Calu3 (cell line): ENCODE data around the gene MRTFA. TPM values are rescaled to one million over a fixed set of nuclear protein-coding genes. Genes with fewer than 3 reads are reported as not detected.

Experiments
- BruUV-seq: library from RNA; stranded (reverse); fragments of 400-500 nt; replicated peaks from 2 replicates; lab custom pipeline; 2021; lab: Mats Ljungman, UMichigan
- CTCF ChIA-PET: fragments of 300-600 bp; sonication (Branson Sonifier 250); formaldehyde crosslinking; loops from one replicate; lab custom pipeline; 2022; ENCODE audit warnings: antibody characterized with exemption; lab: Charles Lee
- DNase-seq: peaks from one replicate; pipeline ENCODE4 v3.0.0; 2022
- H3K27ac Mint-ChIP-seq: one replicate; pipeline ENCODE4 v1.8.0; 2022; ENCODE audit warnings: mixed read lengths; ENCODE audit not compliant: unreplicated experiment
- H3K27me3 Mint-ChIP-seq: one replicate; pipeline ENCODE4 v1.8.0; 2022; ENCODE audit warnings: mixed read lengths; ENCODE audit not compliant: unreplicated experiment
- H3K36me3 Mint-ChIP-seq: one replicate; pipeline ENCODE4 v1.8.0; 2022; ENCODE audit warnings: mild to moderate bottlenecking, moderate library complexity, mixed read lengths; ENCODE audit not compliant: insufficient read depth, unreplicated experiment
- H3K4me1 Mint-ChIP-seq: one replicate; pipeline ENCODE4 v1.8.0; 2022; ENCODE audit warnings: mild to moderate bottlenecking, low read depth, mixed read lengths; ENCODE audit not compliant: unreplicated experiment
- H3K4me3 Mint-ChIP-seq: one replicate; pipeline ENCODE4 v1.8.0; 2022; ENCODE audit warnings: mild to moderate bottlenecking, low read depth, moderate library complexity, mixed read lengths; ENCODE audit not compliant: unreplicated experiment
- H3K9me3 Mint-ChIP-seq: one replicate; pipeline ENCODE4 v1.8.0; 2022; ENCODE audit warnings: low read depth, mixed read lengths; ENCODE audit not compliant: unreplicated experiment
- intact Hi-C: fragments of 100-400 bp; cut with micrococcal nuclease; formaldehyde crosslinking; loops from one replicate; pipeline ENCODE4 v1.10.0; 2022; ENCODE audit not compliant: unreplicated experiment
- total RNA-seq: library from RNA; stranded (reverse); gene quantifications from 2 replicates; pipeline ENCODE4 v1.2.3, GENCODE V29; 2022
- TF ChIP-seq, protein P1 (sequence below): fragments of 200-600 bp; IDR thresholded peaks from one replicate; pipeline ENCODE4 v1.8.0; 2022; ENCODE audit warnings: antibody characterized with exemption; ENCODE audit not compliant: unreplicated experiment

MRTFA gene
- total RNA-seq, 1 experiment from 2014 or later, result 54.1 TPM

DNA sequence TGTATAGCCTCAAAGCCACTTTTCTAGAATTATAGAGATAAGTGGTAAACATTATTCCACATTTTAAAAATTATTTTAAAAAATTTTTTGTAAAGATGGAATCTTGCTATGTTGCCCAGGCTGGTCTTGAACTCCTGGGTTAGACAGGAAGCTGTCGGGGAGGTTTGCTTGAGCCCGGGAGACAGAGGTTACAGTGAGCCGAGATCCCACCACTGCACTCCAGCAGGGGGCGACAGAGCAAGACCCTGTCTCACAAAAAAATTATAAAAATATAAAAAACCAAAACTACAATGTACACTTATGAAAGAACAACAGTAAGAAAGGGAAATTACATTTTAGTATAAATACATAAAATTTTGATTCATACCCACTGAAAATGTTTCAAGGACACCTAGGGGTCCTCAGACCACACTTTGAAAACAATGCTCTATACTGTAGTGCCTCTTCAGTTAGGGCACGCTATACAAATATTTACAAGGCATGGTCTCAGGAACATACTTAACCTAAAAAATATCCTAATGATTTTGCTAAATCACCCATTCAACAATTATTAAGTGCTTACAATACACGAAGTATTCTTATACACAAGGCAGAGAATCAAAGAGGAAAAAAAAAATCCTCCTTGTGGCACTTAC is 111.2 kb downstream of the MRTFA start:
- Mint-ChIP-seq H3K4me3 (no peak overlapping the region), H3K4me1 (peaks cover 28% of the 10 kb centered on the region), H3K27me3 (no peaks in the 10 kb centered on the region), H3K36me3 (no peaks in the 10 kb centered on the region), H3K27ac (no peak overlapping the region), H3K9me3 (no peaks in the 10 kb centered on the region)
- peak; percentile 69 for DNase-seq
- CTCF ChIA-PET, result interaction anchor here (0.5 to 1.6 kb wide), 3 partner anchors 119 to 296 kb away, joined by 3 to 7 read pairs (median 4); no protein-coding TSS in a partner anchor
- TF ChIP-seq, protein P1, sequence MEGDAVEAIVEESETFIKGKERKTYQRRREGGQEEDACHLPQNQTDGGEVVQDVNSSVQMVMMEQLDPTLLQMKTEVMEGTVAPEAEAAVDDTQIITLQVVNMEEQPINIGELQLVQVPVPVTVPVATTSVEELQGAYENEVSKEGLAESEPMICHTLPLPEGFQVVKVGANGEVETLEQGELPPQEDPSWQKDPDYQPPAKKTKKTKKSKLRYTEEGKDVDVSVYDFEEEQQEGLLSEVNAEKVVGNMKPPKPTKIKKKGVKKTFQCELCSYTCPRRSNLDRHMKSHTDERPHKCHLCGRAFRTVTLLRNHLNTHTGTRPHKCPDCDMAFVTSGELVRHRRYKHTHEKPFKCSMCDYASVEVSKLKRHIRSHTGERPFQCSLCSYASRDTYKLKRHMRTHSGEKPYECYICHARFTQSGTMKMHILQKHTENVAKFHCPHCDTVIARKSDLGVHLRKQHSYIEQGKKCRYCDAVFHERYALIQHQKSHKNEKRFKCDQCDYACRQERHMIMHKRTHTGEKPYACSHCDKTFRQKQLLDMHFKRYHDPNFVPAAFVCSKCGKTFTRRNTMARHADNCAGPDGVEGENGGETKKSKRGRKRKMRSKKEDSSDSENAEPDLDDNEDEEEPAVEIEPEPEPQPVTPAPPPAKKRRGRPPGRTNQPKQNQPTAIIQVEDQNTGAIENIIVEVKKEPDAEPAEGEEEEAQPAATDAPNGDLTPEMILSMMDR, result peak; percentile 90
- no TSS peak for BruUV-seq
- intact Hi-C loops, result loop anchor here (1.0 kb wide), 1 partner anchor 121 kb away; no protein-coding TSS in a partner anchor

DNA sequence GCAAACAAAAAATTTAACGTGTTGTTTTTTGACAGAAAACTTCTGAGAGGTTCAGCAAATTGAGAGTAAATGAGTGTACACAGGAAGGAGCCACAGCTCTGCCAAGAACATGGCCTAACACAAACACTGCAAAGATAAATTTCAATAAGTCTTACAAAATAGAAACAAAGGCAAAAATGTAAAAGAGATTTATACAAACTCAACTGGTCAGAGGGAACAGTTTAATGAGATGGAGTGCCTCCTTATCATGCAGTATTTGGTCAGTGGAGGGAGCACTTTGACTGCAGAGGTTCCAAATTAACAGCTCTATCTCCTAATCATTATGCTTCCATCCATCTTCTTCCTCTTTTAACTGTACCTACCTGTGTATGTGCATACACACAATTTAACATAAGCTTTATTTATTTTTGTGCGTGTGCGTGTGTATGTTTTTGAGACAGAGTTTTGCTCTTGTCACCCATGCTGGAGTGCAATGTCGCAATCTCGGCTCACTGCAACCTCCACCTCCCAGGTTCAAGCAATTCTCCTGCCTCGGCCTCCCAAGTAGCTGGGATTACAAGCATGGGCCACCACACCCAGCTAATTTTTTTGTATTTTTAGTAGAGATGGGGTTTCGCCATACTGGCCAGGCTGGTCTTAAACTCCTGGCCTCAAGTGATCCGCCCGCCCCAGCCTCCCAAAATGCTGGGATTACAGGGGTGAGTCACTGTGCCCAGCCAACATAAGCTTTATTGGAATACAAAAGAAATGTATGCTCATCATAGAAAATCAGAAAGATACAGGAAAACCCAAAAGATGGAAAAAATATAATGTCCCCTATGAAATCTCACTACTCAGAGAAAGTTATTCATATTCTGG is 111.9 kb downstream of the MRTFA start:
- no peak for DNase-seq
- TF ChIP-seq, protein P1, result no peak
- Mint-ChIP-seq H3K9me3 (no peaks in the 10 kb centered on the region), H3K27ac (no peak overlapping the region), H3K36me3 (no peaks in the 10 kb centered on the region), H3K4me3 (no peak overlapping the region), H3K4me1 (peaks cover 36% of the 10 kb centered on the region), H3K27me3 (no peaks in the 10 kb centered on the region)
- CTCF ChIA-PET, result interaction anchor here (0.5 to 1.6 kb wide), 5 partner anchors 110 to 295 kb away, joined by 3 to 7 read pairs (median 3); no protein-coding TSS in a partner anchor
- intact Hi-C loops, result loop anchor here (1.0 kb wide), 1 partner anchor 122 kb away; no protein-coding TSS in a partner anchor
- BruUV-seq, result no TSS peak

DNA sequence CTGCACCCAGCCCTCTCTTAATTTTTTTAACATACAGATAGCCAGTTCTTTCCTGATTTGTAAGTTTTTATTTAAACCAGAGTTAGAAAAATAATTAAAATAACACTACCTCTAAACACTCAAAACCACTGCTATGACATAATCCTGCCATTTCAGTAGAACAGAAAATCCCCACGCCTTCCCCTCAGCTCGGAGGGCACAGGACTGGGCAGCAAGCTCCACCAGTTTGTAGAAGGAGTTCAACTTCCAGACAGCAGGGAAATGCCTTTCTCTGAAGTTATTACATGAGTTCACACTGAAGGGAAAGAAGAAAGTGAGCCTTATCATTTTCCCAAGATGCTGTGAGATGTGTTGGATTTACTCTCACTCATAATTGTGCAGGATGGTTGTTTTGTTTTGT is 114.4 kb downstream of the MRTFA start:
- intact Hi-C loops, result no loop called here
- no peak for DNase-seq
- Mint-ChIP-seq H3K27ac (no peak overlapping the region), H3K36me3 (no peaks in the 10 kb centered on the region), H3K4me1 (peaks cover 37% of the 10 kb centered on the region), H3K4me3 (no peak overlapping the region), H3K27me3 (no peaks in the 10 kb centered on the region), H3K9me3 (no peaks in the 10 kb centered on the region)
- TF ChIP-seq, protein P1, result no peak
- BruUV-seq, result no TSS peak
- CTCF ChIA-PET, result interaction anchor here (0.7 kb wide), 2 partner anchors 10 to 112 kb away, joined by 3 to 4 read pairs; no protein-coding TSS in a partner anchor

DNA sequence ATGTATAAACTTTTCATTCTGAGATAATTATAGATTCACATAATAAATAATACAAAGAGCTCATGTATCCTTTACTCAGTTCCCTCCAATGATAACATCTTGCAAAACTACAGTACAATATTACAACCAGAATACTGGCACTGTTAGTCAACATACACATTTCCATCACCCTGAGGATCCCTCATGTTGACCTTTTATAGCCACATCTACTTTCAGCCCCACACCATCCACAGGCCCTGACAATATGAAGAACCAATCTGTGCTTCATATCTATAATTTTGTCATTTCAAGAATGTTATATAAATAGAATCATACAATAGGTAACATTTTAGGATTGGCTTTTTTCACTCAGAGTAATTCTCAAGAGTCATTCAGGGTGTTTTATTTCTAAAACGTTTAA is 115.5 kb downstream of the MRTFA start:
- peaks cover 2% of the 10 kb centered on the region for H3K36me3 Mint-ChIP-seq
- intact Hi-C loops, result no loop called here
- DNase-seq, result no peak
- H3K4me1 Mint-ChIP-seq, result peaks cover 37% of the 10 kb centered on the region
- no peak overlapping the region for H3K4me3 Mint-ChIP-seq
- no peaks in the 10 kb centered on the region for H3K9me3 Mint-ChIP-seq
- H3K27me3 Mint-ChIP-seq, result no peaks in the 10 kb centered on the region
- no peak overlapping the region for H3K27ac Mint-ChIP-seq
- no TSS peak for BruUV-seq
- TF ChIP-seq, protein P1, result no peak
- CTCF ChIA-PET, result no interaction called here
